IMR-90 (cell line): Measurements from ENCODE around the gene CNNM2. TPM values are rescaled to one million over a fixed set of nuclear protein-coding genes. Genes with fewer than 3 reads are reported as not detected.
A peak's percentile ranks its signal among the peaks of the same experiment; 100 is the strongest.

Experiments
- ATAC-seq: fragments of 200-7000 bp; cut with Tn5 transposase; 2 replicates; pipeline ENCODE4 v1.9.1; 2020; ENCODE audit warnings: low read depth, mild to moderate bottlenecking, moderate library complexity
- BruUV-seq: library from RNA; stranded (reverse); fragments of 400-500 nt; replicated peaks from 2 replicates; lab custom pipeline; 2021; lab: Mats Ljungman, UMichigan
- CTCF ChIA-PET: fragments of 300-600 bp; formaldehyde crosslinking; extraction: SDS; loops from one replicate; lab custom pipeline; 2021; ENCODE audit warnings: antibody characterized with exemption; lab: Yijun Ruan, JAX
- POLR2A ChIA-PET: fragments of 300-600 bp; sonication (Branson Sonifier 250); formaldehyde crosslinking; loops from one replicate; lab custom pipeline; 2022; ENCODE audit warnings: antibody characterized with exemption; ENCODE audit not compliant: unreplicated experiment; lab: Charles Lee
- DNase-seq: peaks from one replicate; pipeline ENCODE4 v3.0.0; 2013
- H2AFZ ChIP-seq: replicated peaks from 2 replicates; pipeline ENCODE3; 2013; ENCODE audit warnings: low read length, mild to moderate bottlenecking; ENCODE audit not compliant: poor library complexity
- H2AK5ac ChIP-seq: 2 replicates; pipeline ENCODE4 v1.6.1; 2013; ENCODE audit warnings: low read depth, low read length, inconsistent platforms
- H2AK9ac ChIP-seq: replicated peaks from 2 replicates; pipeline ENCODE3; 2013; ENCODE audit warnings: mild to moderate bottlenecking, low read depth, low read length, moderate library complexity; ENCODE audit not compliant: poor library complexity
- H2BK120ac ChIP-seq: 2 replicates; pipeline ENCODE4 v1.6.1; 2013; ENCODE audit warnings: low read depth, low read length, inconsistent platforms
- H2BK15ac ChIP-seq: 3 replicates; pipeline ENCODE4 v1.6.1; 2013; ENCODE audit warnings: low read depth, low read length, inconsistent platforms
- H2BK20ac ChIP-seq: 2 replicates; pipeline ENCODE4 v1.6.1; 2013; ENCODE audit warnings: low read depth, mild to moderate bottlenecking, inconsistent platforms, low read length, moderate library complexity
- H2BK5ac ChIP-seq: 2 replicates; pipeline ENCODE4 v1.6.1; 2013; ENCODE audit warnings: mild to moderate bottlenecking, low read depth, low read length, inconsistent platforms; ENCODE audit not compliant: poor library complexity, severe bottlenecking
- H3K14ac ChIP-seq: replicated peaks from 2 replicates; pipeline ENCODE4 v1.6.1; 2013; ENCODE audit warnings: low read depth, low read length, inconsistent platforms
- H3K18ac ChIP-seq: 2 replicates; pipeline ENCODE4 v1.6.1; 2013; ENCODE audit warnings: low read depth, low read length, control low read depth
- H3K23ac ChIP-seq: 2 replicates; pipeline ENCODE4 v1.6.1; 2013; ENCODE audit warnings: low read depth, low read length, inconsistent platforms
- H3K27ac ChIP-seq: 2 replicates; pipeline ENCODE4 v1.5.1; 2013; ENCODE audit warnings: mild to moderate bottlenecking, control low read depth, low read length; ENCODE audit not compliant: insufficient read depth
- H3K27me3 ChIP-seq: 2 replicates; pipeline ENCODE4 v1.6.1; 2013; ENCODE audit warnings: low read length; ENCODE audit not compliant: control insufficient read depth, insufficient read depth
- H3K36me3 ChIP-seq: 2 replicates; pipeline ENCODE4 v1.6.1; 2013; ENCODE audit warnings: low read length, mixed read lengths; ENCODE audit not compliant: control insufficient read depth, insufficient read depth
- H3K4ac ChIP-seq: 2 replicates; pipeline ENCODE4 v1.6.1; 2013; ENCODE audit warnings: low read depth, low read length, inconsistent platforms
- H3K4me1 ChIP-seq: 2 replicates; pipeline ENCODE4 v1.6.1; 2013; ENCODE audit warnings: low read length, mixed read lengths; ENCODE audit not compliant: control insufficient read depth, insufficient read depth
- H3K4me2 ChIP-seq: 2 replicates; pipeline ENCODE4 v1.6.1; 2013; ENCODE audit warnings: low read depth, mild to moderate bottlenecking, control low read depth, low read length, moderate library complexity
- H3K4me3 ChIP-seq: 2 replicates; pipeline ENCODE4 v1.5.1; 2013; ENCODE audit warnings: low read depth, mild to moderate bottlenecking, control low read depth, low read length, moderate library complexity; ENCODE audit not compliant: insufficient read depth
- H3K56ac ChIP-seq: 2 replicates; pipeline ENCODE4 v1.6.1; 2013; ENCODE audit warnings: low read length, inconsistent platforms; ENCODE audit not compliant: insufficient read depth; ENCODE audit errors: extremely low read depth
- H3K79me1 ChIP-seq, 2 experiments: 2 replicates each; pipeline ENCODE4 v1.6.1; 2013; ENCODE audit warnings: low read length in 2 of 2, inconsistent platforms in 1 of 2, low read depth in 1 of 2
- H3K9ac ChIP-seq: 2 replicates; pipeline ENCODE4 v1.6.1; 2013; ENCODE audit warnings: low read depth, low read length, control low read depth
- H3K9me1 ChIP-seq: 2 replicates; pipeline ENCODE4 v1.6.1; 2013; ENCODE audit warnings: low read length, inconsistent platforms; ENCODE audit not compliant: insufficient read depth
- H3K9me3 ChIP-seq: 2 replicates; pipeline ENCODE4 v1.6.1; 2013; ENCODE audit warnings: low read length; ENCODE audit not compliant: control insufficient read depth, insufficient read depth
- H4K20me1 ChIP-seq: 2 replicates; pipeline ENCODE4 v1.6.1; 2013; ENCODE audit warnings: low read length, inconsistent platforms; ENCODE audit not compliant: insufficient read depth
- H4K5ac ChIP-seq: 2 replicates; pipeline ENCODE4 v1.6.1; 2013; ENCODE audit warnings: mild to moderate bottlenecking, low read depth, low read length, control low read depth
- H4K8ac ChIP-seq, 2 experiments: 2 replicates each; pipeline ENCODE4 v1.6.1; 2013; ENCODE audit warnings: low read depth in 2 of 2, low read length in 2 of 2, control low read depth in 1 of 2, inconsistent platforms in 1 of 2
- H4K91ac ChIP-seq: 2 replicates; pipeline ENCODE4 v1.6.1; 2013; ENCODE audit warnings: low read depth, low read length, inconsistent platforms; ENCODE audit not compliant: insufficient read depth
- CEBPB ChIP-seq: IDR thresholded peaks from 2 replicates; pipeline ENCODE4 v1.6.1; 2012; ENCODE audit warnings: low read depth, low read length, improper control_type of control experiment
- MXI1 ChIP-seq: IDR thresholded peaks from 2 replicates; pipeline ENCODE4 v1.6.1; 2012; ENCODE audit warnings: low read depth, mild to moderate bottlenecking, low read length, moderate library complexity, borderline replicate concordance
- RCOR1 ChIP-seq: IDR thresholded peaks from 2 replicates; pipeline ENCODE4 v1.6.1; 2012; ENCODE audit warnings: mild to moderate bottlenecking, low read length, improper control_type of control experiment; ENCODE audit not compliant: insufficient replicate concordance
- RFX5 ChIP-seq: IDR thresholded peaks from 2 replicates; pipeline ENCODE4 v1.8.0; 2012; ENCODE audit warnings: low read depth, mild to moderate bottlenecking, low read length, moderate library complexity
- WGBS, 2 experiments: methylation state at CpG; one replicate each; pipeline versions ENCODE4 v1.1.5 to v1.1.7; 2013; ENCODE audit warnings: missing lambda C conversion rate in 2 of 2; ENCODE audit not compliant: insufficient read length in 1 of 2; ENCODE audit errors: extremely low coverage in 2 of 2; 5-methylcytosine and 5-hydroxymethylcytosine counted together
- dilution Hi-C: fragments of 300-500 bp; cut with HindIII; formaldehyde crosslinking; loops from one replicate; pipeline ENCODE4 v1.14.3; 2018; ENCODE audit warnings: low sequenced_read_pairs; ENCODE audit not compliant: unreplicated experiment
- in situ Hi-C: fragments of 300-500 bp; cut with MboI; formaldehyde crosslinking; loops from 3 replicates; pipeline ENCODE4 v1.14.3; 2019; ENCODE audit warnings: low sequenced_read_pairs, inconsistent platforms, mixed read lengths
- intact Hi-C: fragments of 100-400 bp; cut with micrococcal nuclease; formaldehyde crosslinking; loops from 2 replicates; pipeline ENCODE4 v1.10.0; 2022
- polyA plus RNA-seq, 3 experiments: library from polyadenylated mRNA; depleted of rRNA; stranded (reverse); fragments of >200 nt; gene quantifications; 2 replicates each; pipeline ENCODE4 v1.2.3, GENCODE V29; 2012; ENCODE audit warnings: low replicate concordance in 1 of 3
- total RNA-seq: library from RNA; depleted of rRNA; stranded (reverse); fragments of >200 nt; gene quantifications from 2 replicates; pipeline ENCODE4 v1.2.3, GENCODE V29; 2012

CNNM2 gene
- total and polyA plus RNA-seq, 2 of the 4 experiments (the other 2 are of a cell fraction), result 4.7 to 5.6 TPM

- no peak overlapping the region for H2BK120ac ChIP-seq
- ATAC-seq, result peak; percentile 42
- dilution Hi-C loops (no loop called here), intact Hi-C loops (no loop called here), in situ Hi-C loops (no loop called here)
- no peak overlapping the region for H2BK20ac ChIP-seq
- peak overlapping the region; percentile 15 for H2BK5ac ChIP-seq
- H3K36me3 ChIP-seq, result peaks cover 4% of the 10 kb centered on the region; the same call in 1 of the 2 replicates
- no peak overlapping the region for H3K9ac ChIP-seq
- H3K4me3 ChIP-seq, result no peak overlapping the region
- H4K91ac ChIP-seq, result no peak overlapping the region
- H3K4me2 ChIP-seq, result peak overlapping the region; percentile 59
- H2AK9ac ChIP-seq, result no peak overlapping the region
- DNase-seq, result peak; percentile 31
- no CpG with 5 or more reads among the region's 2 CpGs for WGBS, 2 experiments
- no peak overlapping the region for H3K4ac ChIP-seq
- H3K23ac ChIP-seq, result no peak overlapping the region; the same call in 1 of the 2 replicates
- H4K8ac ChIP-seq, result no peak overlapping the region
- peaks cover 10% of the 10 kb centered on the region for H3K9me1 ChIP-seq
- no peak overlapping the region for H4K5ac ChIP-seq
- H3K9me3 ChIP-seq, result no peaks in the 10 kb centered on the region
- H3K27me3 ChIP-seq, result no peaks in the 10 kb centered on the region
- no peak overlapping the region for H2AFZ ChIP-seq
- no peak overlapping the region for H3K56ac ChIP-seq
- H3K18ac ChIP-seq, result no peak overlapping the region
- peaks cover 31 to 75% of the 10 kb centered on the region in 2 experiments for H3K79me1 ChIP-seq
- ChIA-PET POLR2A (no interaction called here), CTCF (no interaction called here)
- no TSS peak for BruUV-seq
- H2BK15ac ChIP-seq, result no peak overlapping the region
- H4K20me1 ChIP-seq, result peaks cover 5% of the 10 kb centered on the region; the same call in 1 of the 2 replicates
- peaks cover 6% of the 10 kb centered on the region for H3K4me1 ChIP-seq
- peak overlapping the region; percentile 85; the same call in 1 of the 2 replicates for H3K27ac ChIP-seq
- no peak for TF ChIP-seq RFX5
- no peak for TF ChIP-seq MXI1
- TF ChIP-seq CEBPB, result peak; percentile 86
- TF ChIP-seq RCOR1, result no peak
- 0 out of 2 replicates have a peak overlapping the region, but pooled peaks have one; percentile 31 for H3K14ac ChIP-seq
- H2AK5ac ChIP-seq, result no peak overlapping the region
Observed at GRCh38 chr10:103120977-103121735, 203.1 kb downstream of the CNNM2 start.
